Breast epithelium (tissue), 4 donors: ENCODE results near the gene CAMTA1. TPM values are rescaled to one million over a fixed set of nuclear protein-coding genes. Genes with fewer than 3 reads are reported as not detected.
A peak's percentile ranks its signal among the peaks of the same experiment; 100 is the strongest.

Experiments used
- DNase-seq, 2 donors: peaks; one replicate each; pipeline ENCODE4 v3.0.0-alpha.2; 2019; ENCODE audit warnings: low spot score in 2 of 2
- H3K27ac ChIP-seq, 2 donors: fragments of 200-600 bp; sonication (generic) in 1 of 2; one replicate each; pipeline ENCODE4 v1.5.1; 2016 to 2019; ENCODE audit warnings: mild to moderate bottlenecking in 1 of 2
- H3K27me3 ChIP-seq, 2 donors: fragments of 200-600 bp; sonication (generic) in 1 of 2; one replicate each; pipeline versions ENCODE4 v1.5.1 to v1.6.0; 2017 to 2019; ENCODE audit warnings: control low read depth in 1 of 2, mild to moderate bottlenecking in 1 of 2
- H3K36me3 ChIP-seq: fragments of 200-600 bp; one replicate; pipeline ENCODE4 v1.5.1; 2019
- H3K4me1 ChIP-seq, 2 donors: fragments of 200-600 bp; sonication (generic); one replicate each; pipeline ENCODE4 v1.5.1; 2016 to 2019; ENCODE audit warnings: control low read depth in 1 of 2
- H3K4me3 ChIP-seq, 3 donors: fragments of 200-600 bp; sonication (generic); 1 replicate in 2 of 3; 2 replicates in 1 of 3; pipeline ENCODE4 v1.5.1; 2016 to 2019; ENCODE audit warnings: mild to moderate bottlenecking in 3 of 3, moderate library complexity in 2 of 3
- H3K9me3 ChIP-seq, 2 donors: fragments of 200-600 bp; sonication (generic) in 1 of 2; one replicate each; pipeline ENCODE4 v1.5.1; 2016 to 2019; ENCODE audit warnings: control low read depth in 1 of 2
- CTCF ChIP-seq, 3 donors: fragments of 450-650 bp; IDR thresholded peaks; one replicate each; pipeline ENCODE4 v1.5.1; 2016 to 2017; ENCODE audit warnings: antibody characterized with exemption in 3 of 3, mild to moderate bottlenecking in 3 of 3, moderate library complexity in 3 of 3
- POLR2A ChIP-seq: fragments of 450-650 bp; IDR thresholded peaks from one replicate; pipeline ENCODE4 v1.6.1; 2016; ENCODE audit warnings: antibody characterized with exemption, mild to moderate bottlenecking, moderate library complexity
- POLR2AphosphoS5 ChIP-seq, 3 donors: sonication (generic); formaldehyde crosslinking; IDR thresholded peaks; one replicate each; pipeline ENCODE4 v1.6.1; 2017; ENCODE audit warnings: antibody characterized with exemption in 3 of 3
- intact Hi-C: fragments of 100-400 bp; cut with DNase I; formaldehyde crosslinking; loops from one replicate; pipeline ENCODE4 v1.15.1; 2023; ENCODE audit warnings: low total_unique reads
- total RNA-seq, 3 donors: library from RNA; depleted of rRNA; stranded (reverse); fragments of >200 nt; gene quantifications; one replicate each; pipeline ENCODE4 v1.1.0, GENCODE V29; 2016

Gene CAMTA1
- total RNA-seq, 3 donors from 2014 or later: 53.4 to 84.0 (median 61.9) TPM

DNA sequence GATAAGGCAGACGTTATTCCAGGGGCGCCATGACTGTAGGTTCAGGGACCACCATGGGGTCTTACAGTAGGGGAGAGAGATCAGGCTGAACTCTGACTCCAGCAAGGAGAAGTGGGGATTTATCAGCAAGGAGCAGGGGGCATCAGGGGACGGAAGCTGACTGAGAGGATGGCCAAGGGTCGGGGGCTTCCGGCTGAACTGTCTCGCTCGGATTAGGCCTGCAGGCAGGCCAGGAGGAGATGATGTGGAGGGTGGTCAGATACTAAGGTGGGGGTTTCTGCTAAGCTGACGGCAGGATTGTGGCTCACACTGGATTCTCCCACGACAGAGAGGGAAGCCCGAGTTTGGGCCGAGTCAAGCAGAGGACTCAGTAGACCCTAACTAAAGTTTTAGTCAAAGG is 798.9 kb downstream of the CAMTA1 start:
- H3K4me3 ChIP-seq: no peak overlapping the region
- intact Hi-C loops: no loop called here
- no peaks in the 10 kb centered on the region for H3K9me3 ChIP-seq
- H3K4me1 ChIP-seq: peaks cover 0 to 4% of the 10 kb centered on the region in 2 donors
- H3K36me3 ChIP-seq: no peaks in the 10 kb centered on the region
- H3K27ac ChIP-seq: no peak overlapping the region
- TF ChIP-seq CTCF (IDR thresholded peaks at IDR 0.05): no peak
- no peak for TF ChIP-seq POLR2A
- no peak for TF ChIP-seq POLR2AphosphoS5 (IDR thresholded peaks at IDR 0.05)
- DNase-seq: peak in 1 of 2 donors; percentile 12
- no peaks in the 10 kb centered on the region for H3K27me3 ChIP-seq

GRCh38 chr1:7584643-7585042 is 799.4 kb downstream of the CAMTA1 start:
- peaks cover 0 to 4% of the 10 kb centered on the region in 2 donors for H3K4me1 ChIP-seq
- intact Hi-C loops: no loop called here
- no peak overlapping the region for H3K4me3 ChIP-seq
- H3K27me3 ChIP-seq: no peaks in the 10 kb centered on the region
- no peak overlapping the region for H3K27ac ChIP-seq
- no peak for TF ChIP-seq POLR2A
- TF ChIP-seq CTCF (IDR thresholded peaks at IDR 0.05): no peak
- no peak for TF ChIP-seq POLR2AphosphoS5 (IDR thresholded peaks at IDR 0.05)
- H3K9me3 ChIP-seq: no peaks in the 10 kb centered on the region
- no peak for DNase-seq
- no peaks in the 10 kb centered on the region for H3K36me3 ChIP-seq

- Histone ChIP-seq H3K4me3 (no peak overlapping the region), H3K27me3 (no peaks in the 10 kb centered on the region), H3K36me3 (no peaks in the 10 kb centered on the region), H3K4me1 (peaks cover 0 to 4% of the 10 kb centered on the region in 2 donors), H3K27ac (no peak overlapping the region), H3K9me3 (no peaks in the 10 kb centered on the region)
- TF ChIP-seq CTCF (IDR thresholded peaks at IDR 0.05) (no peak), POLR2A (no peak), POLR2AphosphoS5 (IDR thresholded peaks at IDR 0.05) (no peak)
- intact Hi-C loops: no loop called here
- DNase-seq: no peak
These were observed 800.1 kb downstream of the CAMTA1 start for GRCh38 chr1:7585216-7585907.

DNA sequence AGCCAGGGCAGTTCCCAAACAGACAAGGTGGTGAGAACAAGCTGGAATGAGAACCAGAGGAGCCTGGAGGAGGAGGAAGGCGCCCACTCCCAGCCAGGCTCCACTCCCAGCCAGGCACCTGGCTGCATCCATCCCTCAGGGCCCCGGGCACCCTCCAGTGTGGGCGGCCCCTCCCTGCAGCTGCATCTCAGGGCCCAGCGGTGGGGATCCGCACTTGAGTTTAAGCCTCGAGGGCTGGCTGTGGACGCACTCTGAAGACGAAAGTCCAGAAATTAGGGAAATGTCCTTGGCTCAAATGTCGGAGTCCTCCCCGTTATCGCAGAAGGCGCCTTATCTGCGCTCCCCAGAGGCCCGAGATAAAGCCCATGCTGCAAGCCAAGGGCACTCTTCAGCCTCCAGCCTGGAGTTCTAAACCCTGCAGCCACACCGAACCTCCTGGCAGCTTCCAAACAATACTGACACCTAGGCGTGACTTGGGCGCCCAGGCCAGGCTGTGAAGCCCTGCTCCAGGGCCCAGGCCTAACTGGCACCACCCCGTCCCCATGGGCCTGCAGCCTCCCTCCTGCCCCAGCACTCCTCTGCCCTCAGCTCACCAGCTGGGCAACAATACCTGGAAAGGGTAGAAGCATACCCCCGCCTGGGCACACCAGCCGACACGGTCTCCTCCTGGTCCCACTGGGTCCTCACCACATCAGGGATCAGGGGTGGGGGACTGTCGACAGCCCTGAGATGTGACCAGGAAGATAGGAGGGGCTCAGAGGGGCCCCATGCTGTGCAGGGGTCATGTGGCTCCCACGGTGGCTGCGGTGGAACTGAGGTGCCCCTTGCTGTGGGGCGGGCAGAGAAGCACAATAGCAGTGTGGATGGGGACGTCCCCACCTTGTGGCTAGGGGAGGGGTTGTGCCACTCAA is 801.0 kb downstream of the CAMTA1 start:
- DNase-seq: no peak

More for the DNA sequence above, 801.0 kb downstream of the CAMTA1 start:
- H3K27ac ChIP-seq: no peak overlapping the region
- no peak for TF ChIP-seq CTCF (IDR thresholded peaks at IDR 0.05)
- no peak for TF ChIP-seq POLR2A
- no peak for TF ChIP-seq POLR2AphosphoS5 (IDR thresholded peaks at IDR 0.05)
- intact Hi-C loops: no loop called here
- no peaks in the 10 kb centered on the region for H3K27me3 ChIP-seq
- H3K4me3 ChIP-seq: no peak overlapping the region
- H3K36me3 ChIP-seq: no peaks in the 10 kb centered on the region
- peaks cover 0 to 2% of the 10 kb centered on the region in 2 donors for H3K4me1 ChIP-seq
- H3K9me3 ChIP-seq: no peaks in the 10 kb centered on the region
